Measurements from ENCODE around the gene NGRN. TPM values are rescaled to one million over a fixed set of nuclear protein-coding genes. Genes with fewer than 3 reads are reported as not detected.

NGRN gene
- 72.7 and 73.5 TPM in 2 replicates for total RNA-seq

GRCh38 chr15:90265271-90266060 lies at the start of gene NGRN:
TSS of gene NGRN (plus strand) at chr15:90265672. CDS start at chr15:90265713, 41 bp downstream.

GRCh38 chr15:90233387-90234095 lies 31.9 kb upstream of the NGRN start, which contains the start of gene CIB1:
TSS of gene CIB1 (minus strand) at chr15:90233941. CDS start at chr15:90233885, 56 bp downstream.

GRCh38 chr15:90234096-90234988 lies 31.1 kb upstream of the NGRN start, which contains the start of gene GDPGP1:
TSS of gene GDPGP1 (plus strand) at chr15:90234209. CDS start at chr15:90240909, 6,700 bp downstream.

GRCh38 chr15:90249203-90249863 lies 16.1 kb upstream of the NGRN start, which contains the start of gene TTLL13:
TSS of gene TTLL13 (plus strand) at chr15:90249556. CDS start at chr15:90250631, 1,075 bp downstream.

Small RNA genes within 50 kb of the gene (small RNA-seq; reads per million reads assigned to genes)
- not detected for gene AC091167.3
- not detected for gene RN7SL736P

Other genes with a start within 250 kb of the NGRN start
- gene IDH2, start 163.2 kb upstream of the NGRN start, total RNA-seq = 114 and 153 TPM in 2 replicates
- gene SEMA4B, start 64.3 kb upstream of the NGRN start, total RNA-seq = 8.4 and 9.2 TPM in 2 replicates
- 13.5 and 15.9 TPM in 2 replicates for gene CIB1, start 31.7 kb upstream of the NGRN start, total RNA-seq
- gene GDPGP1, start 31.5 kb upstream of the NGRN start, total RNA-seq = 4.5 and 7.5 TPM in 2 replicates
- 0.16 TPM in 1 of 2 replicates, not detected in the other for gene TTLL13, start 16.1 kb upstream of the NGRN start, total RNA-seq
- gene ZNF774, start 86.6 kb downstream of the NGRN start, total RNA-seq = 0.85 and 1.9 TPM in 2 replicates
- gene IQGAP1, start 122.6 kb downstream of the NGRN start, total RNA-seq = 233 and 273 TPM in 2 replicates

All from hair follicle dermal papilla cell (primary cell).